NT2/D1 (cell line): Measurements from ENCODE around the gene SST.

Experiments used
- SUZ12 ChIP-seq: IDR thresholded peaks from 2 replicates; pipeline ENCODE4 v1.6.1; 2011; ENCODE audit not compliant: insufficient read length, insufficient read depth; ENCODE audit errors: extremely low read depth
- YY1 ChIP-seq: IDR thresholded peaks from 2 replicates; pipeline ENCODE4 v1.6.1; 2011; ENCODE audit not compliant: insufficient read length, insufficient read depth

DNA sequence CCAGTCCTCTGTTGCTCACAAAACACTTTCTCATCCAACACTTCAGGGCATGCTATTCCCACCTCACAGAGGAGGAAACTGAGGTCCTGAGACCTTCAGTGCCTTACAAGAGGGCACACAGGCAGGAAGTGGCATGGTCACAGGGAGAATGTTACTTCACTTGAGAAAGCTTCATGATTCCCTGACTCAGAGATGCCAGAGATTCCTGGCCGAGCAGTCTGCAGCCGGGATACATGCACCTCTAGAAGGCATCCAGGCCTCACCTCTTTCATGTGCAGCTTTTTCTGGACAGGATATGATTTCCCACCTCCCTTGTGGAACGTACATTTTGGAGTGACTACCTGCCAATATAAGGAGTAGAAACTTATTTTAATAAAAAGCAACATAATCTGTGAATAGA, 2.8 kb upstream of the SST start:
- TF ChIP-seq SUZ12 (no peak), YY1 (no peak)
